HCEC 1CT (cell line): ENCODE results near the gene SHC1.
A peak's percentile ranks its signal among the peaks of the same experiment; 100 is the strongest.

Experiments used
- DNase-seq: peaks from one replicate; pipeline ENCODE4 v3.0.0-alpha.2; 2017

The SHC1 gene

DNA sequence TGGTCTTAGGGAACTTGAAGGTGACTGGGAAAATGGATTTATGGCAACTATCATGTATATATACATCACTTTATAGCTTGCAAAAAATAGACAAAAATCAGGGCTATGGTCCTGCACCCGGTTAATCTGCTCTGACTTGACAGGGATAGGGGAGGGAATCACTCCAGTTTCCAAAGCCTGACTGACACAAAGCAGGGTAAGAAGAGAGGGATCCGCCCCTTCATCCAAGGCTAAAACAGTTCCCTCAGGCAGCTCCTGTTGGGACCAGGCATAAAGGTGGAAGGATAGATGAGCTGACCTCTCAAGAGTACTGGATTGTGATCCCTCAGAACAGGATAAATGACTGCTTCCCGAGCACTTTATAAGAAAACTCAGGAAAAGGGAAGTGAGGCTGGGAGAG, 16.0 kb downstream of the SHC1 start:
- no peak for DNase-seq

DNA sequence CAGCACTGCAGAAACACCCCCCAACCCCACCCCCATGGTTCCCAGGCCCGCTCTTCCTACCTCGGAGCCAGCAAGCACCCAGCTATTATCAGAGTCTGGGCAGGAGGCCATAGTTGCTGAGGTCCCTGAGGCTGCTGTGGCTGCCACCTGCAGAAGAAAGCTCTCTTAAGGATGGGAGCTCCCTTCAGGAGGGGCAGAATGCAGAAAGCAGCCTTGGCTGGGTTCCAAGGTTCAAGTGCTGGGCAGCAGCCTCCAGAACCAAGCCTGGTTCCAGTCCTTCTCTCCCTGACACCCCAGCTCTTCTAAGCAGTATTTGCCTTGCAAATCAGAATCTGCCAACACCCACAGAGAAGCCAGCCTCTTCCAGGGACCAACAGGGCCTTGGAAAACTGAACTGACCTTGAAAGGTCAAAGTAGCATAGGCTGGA, 16.9 kb downstream of the SHC1 start:
- no peak for DNase-seq

DNA sequence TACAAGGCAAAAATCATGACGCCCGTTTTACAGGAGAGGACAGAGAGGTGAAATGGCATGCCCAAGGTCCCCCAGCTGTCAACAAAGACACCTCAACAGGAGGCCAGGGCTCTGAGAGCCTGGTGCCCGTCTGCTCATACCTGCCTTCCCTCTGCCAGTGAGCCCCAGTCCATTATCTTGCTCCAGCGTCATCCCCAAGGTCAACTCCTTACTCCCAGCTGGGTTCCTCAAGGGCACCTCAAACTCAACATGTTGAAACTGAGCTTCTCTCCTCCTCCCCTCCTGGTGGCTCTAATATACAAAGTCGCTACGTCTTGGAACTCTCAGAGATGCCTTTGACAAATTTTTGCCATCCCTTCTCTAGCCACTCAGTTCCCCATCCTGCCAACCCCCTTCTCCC, 17.9 kb downstream of the SHC1 start:
- no peak for DNase-seq

DNA sequence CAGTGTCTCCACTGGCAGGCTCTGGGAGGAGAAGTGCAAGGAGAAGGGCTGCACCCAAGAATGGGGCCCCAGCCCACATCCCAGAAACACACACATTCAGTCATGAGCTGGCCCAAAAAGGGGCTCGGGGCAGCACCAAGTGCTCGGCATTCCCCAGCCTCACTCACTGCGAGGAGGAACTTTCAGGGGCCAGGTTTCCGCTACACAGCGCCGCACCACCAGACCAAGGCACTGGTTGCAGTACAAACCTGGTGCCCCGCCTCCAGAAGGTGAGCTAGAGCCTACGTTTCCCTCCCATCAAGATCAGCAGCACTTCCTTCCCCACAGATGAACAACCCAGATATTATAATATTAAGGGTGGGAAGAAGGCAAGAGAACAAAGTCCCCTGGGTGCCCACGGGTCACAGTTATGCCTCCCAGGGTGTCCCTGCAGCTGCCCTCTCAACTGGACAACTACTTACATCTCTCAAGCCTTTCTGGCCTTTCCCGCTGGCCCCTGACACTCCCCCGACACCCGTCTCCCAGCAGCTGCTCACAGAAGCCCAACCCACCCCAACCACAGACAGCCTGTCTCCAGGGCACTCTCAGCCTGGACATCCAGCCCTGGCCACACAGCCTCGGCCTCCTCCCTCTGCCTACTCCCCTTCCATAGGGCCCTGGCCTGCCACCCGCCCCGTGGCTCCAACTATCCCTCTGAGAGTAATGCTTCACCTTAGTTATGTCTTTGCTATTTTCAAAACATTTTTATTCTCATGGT, 18.5 kb downstream of the SHC1 start:
- DNase-seq: no peak

DNA sequence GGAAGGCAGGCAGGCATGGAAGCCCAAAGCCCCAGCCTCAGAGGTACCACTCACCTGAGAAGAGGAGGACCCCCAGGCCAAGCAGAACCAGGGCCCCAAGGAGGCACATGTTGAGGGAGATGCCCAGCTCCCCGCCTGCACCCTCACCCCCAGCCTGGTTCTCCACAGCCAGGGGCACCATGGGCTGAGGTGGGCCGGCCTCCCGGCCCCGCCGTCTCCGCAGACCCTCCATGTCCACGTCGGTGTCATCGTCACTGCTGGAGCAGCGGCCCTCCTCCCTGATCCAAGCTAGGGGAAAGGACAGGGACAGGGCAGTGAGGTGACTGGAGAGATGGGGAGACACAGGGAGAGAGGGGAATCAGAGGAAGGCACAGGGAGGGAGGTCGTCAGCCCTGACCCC, 22.5 kb downstream of the SHC1 start:
- DNase-seq: no peak

DNA sequence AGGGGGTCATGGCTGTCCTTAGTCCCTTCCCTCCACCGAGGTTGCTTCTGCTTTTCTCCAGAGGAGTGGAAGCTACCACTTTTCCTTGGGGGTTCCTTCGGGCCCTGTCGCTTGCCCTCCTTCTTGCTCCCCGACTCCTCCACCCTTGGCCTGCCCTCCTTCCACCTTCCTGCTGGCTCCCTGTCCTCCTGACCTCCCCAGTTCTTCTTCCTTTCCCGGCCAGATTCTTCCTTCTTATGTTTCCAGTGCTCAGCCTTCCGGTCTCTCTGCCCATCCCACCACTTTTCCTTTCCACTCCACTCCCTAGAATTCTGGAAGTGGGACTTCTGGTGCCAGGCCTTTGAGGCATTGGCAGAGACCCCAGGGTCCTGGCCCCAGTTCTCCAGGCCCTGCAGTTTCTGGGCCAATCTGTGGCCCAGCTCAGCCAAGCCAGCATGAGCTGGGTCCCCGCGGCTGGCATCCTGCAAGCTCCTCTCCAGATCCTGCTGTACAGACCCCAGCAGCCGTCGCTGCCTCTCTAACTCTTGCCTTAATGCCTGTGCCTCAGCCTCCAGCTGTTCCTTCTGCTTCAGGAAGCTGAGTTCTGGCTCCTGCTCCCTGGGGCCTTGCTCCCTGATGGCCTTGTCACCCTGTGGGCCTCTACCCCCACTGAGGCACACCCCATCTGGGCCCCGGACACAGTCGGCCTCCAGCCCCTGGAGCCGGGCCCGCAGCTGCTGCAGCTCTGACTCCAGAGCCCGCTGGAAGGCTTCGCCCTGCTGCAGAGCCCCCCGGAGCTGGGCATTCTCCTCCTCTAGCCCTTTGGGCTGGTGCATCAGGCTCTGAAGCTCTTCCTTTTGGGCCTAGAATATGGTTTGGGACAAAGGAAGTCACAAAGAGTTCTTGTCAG, 24.3 kb downstream of the SHC1 start:
- no peak for DNase-seq

DNA sequence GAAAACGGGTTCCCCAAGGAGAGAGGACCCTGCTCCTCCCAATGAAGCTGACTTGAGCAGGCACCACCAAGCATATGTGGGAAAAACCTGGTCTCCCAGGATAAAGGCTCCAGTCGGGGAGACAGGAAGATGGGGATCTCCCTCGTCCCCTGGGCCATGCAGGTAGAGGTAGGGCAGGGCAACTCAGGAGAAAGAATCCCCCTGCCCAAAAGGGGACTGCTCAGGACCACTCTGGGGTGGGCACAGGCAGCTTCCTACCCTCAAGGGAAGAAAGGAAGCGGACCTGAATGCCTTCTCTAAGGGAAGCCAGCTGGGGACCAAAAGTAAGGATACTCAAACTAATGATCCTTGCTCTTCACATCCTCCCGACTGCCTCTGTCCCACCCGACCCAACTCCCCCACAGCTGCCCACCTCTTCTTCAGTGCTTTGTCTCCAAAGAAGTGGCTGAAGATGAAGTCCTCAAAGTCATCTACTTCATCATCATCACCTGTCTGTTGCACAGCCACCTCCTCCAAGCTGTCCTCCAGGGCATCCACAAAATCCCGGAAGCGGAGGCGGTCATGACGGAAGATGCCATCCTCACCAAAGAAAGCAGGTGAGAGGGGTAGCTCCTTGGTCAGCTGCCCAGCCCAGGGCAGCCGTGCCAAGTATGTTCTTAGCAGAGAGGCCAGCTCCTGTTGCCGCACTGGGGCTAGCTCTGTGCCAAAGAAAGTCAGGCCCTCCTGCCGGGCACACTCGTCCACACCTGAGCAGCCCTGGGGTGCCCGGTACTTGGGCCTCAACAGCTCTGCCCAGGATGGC, 25.2 kb downstream of the SHC1 start:
- no peak for DNase-seq

DNA sequence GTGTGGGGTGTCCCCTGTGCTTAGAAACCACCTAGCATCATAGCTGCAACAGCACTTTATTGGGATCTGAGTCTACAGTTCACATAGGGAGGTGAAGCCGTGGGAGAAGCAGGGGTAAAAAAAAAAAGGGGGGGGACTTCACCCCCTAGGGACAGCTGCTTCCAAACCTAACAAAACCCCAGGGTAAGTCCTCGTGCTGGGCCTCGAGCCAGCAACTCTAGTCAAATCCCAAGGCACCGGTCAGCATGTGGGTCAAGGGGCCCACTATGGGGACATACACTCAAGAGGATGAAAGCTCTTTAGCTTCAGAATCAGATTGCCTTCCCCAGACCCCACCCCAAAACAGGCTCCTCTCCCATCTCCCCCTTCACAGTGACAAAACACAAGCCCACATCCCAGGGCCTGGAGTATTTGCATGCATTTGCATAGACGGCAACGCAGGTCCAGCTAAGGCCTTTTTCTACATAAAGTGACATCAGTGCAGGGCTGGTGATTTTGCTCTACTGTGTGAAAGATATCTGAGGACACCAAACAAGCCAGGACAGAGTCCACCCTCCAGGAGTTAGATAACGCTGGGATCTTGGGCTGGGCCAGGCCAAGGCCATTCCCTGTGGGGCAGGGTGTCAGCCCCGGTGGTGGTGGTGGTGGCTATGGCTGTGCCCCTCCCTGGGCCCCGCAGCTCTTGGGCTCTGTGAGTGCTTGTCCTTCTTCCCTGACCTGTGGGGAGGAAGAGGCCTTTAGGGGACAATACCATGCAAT, 26.0 kb downstream of the SHC1 start:
- no peak for DNase-seq

DNA sequence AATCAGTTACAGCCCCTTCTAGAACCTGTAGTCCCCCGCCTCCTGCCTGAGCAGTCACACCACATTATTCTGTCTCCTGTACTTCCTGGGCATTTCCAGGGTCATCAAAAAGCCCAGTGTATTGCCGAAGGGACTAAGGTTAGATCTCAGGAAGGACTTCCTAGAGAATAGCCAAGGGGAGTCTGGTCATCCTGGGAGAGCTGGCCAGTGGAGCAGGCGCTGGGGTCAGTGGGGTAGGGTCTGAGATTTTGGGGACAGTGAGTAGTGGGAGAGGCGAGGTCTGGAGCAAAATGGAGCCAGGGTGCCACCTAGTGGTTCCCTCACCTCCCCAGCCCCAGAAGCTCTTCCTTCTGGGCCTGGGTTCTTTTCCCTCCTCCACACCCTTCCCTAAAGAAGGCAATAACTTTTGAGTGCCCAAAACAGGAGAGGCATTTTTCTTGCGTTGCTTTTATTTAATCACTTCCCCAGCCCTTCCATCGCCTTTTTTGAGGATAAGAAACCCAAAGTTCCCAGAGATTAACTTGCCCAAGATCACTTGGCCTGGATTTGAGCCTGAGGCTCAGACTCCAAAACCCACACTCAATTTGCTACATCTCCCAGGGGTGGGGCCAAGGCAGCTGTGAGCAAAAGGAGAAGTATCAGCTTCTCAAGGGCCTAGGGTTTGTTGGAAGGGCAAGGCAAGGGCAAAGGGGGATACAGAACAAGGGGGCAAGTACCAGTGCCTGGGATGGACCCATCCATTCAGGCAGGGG, 26.7 kb downstream of the SHC1 start:
- DNase-seq: peak; percentile 22

DNA sequence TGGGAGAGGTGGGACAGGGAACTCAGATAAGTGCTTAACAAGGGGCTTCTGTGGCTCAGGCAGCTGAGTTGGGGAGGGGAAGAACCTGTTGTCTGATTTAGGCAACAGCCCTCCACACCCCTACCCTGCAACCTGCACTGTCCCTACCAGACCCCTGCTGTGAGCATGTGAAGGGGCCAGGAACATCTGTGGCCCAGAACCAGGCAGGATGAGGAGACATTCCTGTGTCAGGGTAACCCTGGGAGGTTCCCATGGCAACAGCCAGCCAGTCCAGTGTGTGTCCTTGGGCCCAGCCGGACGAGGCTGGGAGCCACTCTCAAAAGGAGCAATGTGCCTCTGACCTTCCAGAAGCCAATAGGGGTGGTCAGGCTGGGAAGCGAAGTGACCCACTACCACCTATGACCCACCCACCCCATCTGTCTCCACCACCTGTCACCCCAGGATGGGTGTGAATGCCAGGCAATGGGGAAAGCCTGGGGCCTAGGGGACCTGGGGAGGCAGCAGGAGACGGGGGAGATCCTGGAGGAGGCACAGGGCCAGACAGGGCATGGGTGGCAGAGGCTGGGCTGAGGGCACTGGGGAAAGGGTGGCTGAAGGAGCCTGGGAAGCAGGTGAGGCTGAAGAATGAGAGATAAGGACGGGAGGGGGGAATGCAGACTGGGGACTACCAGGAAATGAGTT, 29.1 kb downstream of the SHC1 start:
- no peak for DNase-seq

DNA sequence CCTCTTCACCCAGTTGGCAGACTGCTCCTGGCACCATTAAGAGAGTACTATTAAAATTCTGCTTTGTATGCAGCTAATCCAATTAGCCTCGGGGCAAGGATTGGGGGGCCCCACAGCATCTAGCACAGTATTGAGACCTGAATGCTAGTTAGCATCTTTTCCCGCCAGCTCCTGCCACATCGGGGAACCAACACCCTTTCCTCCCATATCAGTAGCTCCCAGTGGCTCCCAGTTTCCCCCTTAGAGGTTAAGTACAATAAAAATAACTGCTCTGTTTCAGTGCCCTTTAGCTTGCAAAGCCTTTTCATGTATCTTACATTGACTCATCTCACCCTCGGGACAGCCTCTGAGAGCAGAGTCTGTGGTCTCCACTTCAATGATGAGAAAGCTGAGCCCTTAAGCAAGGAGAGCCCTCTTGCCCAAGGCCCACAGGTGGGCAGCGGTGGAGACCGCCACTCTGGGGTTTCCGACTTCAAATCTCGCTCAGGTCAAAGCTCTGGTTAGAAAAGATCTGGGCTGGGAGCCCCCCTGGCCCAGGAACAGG, 29.8 kb downstream of the SHC1 start:
- no peak for DNase-seq

DNA sequence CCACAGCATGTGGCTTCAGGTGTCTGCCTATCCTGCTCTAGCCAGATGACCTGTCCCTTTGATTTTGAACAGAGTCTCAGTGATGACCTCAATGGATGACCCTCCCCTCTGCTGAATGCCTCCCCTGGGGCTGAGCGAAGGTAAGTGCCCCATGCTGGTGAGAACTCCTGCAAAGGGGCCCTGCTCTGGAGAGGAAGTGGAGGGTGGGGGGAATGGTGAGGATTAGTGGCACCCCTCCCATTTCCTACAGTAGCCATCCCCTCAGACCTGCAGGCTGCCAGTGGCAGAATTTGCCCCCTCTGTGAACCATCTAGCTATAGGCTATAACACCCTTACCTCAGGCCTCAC, 30.4 kb downstream of the SHC1 start:
- no peak for DNase-seq

DNA sequence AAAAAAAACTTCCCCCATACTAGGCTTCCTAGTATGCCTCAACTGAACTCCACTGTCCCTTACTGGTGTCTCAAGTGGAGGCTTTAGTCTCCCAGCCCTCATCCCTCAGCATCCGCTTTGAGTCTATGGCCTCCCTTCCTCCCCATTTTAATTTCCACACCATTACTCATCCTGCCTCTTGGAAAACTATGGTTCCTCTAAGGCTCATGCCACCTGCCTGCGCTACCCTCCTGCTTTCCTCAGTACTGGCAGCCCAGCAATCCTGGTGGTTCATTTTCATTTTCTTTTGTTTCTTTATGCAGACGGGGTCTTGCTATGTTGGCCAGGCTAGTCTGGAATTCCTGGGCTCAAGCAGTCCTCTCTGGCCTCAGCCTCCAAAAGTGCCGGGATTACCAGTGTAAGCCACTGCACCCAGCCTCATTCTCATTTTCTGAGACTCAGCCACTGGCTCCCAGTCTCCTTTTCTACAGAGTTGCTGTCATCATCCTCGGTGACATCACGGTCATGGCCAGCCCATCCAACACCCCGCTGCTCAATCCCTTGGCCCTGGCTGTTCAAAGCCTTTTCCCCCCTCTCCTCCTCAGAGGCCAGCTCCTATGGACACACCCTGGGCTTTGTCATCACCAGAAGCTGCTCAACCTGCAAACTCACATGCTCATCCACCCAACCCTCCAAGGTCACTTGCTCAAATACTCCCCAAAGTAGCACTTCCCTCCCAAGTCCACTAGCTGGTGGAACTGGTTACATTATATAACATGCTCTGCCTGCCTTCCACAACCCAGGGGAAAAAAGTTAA, 31.7 kb downstream of the SHC1 start:
- no peak for DNase-seq

DNA sequence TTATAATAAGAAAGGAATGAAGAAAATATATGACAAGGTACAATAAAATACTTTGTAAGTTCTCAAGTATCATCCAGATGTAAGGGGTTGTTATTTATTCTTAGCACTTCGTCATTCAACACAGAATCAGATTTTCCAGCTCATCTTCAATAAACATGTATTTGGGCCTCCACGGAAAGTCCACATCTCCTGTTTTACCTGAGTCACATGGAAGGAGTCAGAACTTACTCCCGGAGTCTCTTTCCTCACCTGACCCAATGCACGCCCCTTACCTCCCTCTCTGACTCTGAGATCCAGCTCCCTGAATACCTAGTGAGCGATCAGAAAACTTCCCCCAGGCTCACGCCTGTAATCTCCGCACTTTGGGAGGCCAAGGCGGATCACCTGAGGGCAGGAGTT, 32.6 kb downstream of the SHC1 start:
- DNase-seq: no peak

DNA sequence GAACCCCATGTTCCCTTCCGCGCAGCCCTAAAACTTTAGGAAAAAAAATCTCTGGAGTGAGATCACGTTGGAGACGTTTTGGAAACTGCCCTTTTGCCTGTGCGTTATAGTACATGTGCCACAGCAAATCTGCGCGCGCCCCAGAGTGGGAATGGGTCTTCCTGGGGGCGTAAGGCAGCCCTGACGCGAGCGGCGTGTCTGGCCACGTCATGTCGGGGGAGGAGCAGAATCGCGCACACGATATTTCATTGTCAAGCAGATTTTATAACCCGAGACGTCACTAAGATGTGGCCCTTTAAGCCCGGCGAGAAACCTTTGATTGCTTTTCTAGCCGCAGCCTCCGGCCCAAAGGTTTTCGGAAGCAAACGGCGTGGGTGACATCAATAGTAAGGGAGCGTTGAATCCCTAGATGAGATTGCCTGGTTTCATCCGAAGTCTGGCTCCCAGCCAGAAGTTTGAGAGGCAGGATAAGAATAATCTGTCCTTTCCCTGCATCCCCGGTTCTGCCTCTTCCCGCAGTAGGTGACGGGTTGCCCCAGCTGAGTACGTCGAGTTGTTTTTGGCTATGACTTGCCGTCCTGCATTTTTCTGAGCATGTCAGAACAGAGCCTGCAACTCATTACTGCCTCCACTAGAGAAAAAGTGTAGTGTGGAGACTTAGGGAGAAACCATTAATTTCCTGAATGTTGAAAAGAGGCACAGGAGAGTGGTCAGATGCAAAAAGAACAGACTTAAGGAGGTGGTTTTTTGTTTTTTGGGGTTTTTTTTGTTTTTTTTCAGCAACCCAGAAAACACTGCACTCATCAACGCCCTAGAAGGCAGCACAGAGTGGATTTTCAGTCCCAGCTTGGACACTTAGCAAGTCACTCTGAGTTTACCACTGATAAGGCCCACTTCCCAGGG, 33.2 kb downstream of the SHC1 start:
- DNase-seq: peak; percentile 95

DNA sequence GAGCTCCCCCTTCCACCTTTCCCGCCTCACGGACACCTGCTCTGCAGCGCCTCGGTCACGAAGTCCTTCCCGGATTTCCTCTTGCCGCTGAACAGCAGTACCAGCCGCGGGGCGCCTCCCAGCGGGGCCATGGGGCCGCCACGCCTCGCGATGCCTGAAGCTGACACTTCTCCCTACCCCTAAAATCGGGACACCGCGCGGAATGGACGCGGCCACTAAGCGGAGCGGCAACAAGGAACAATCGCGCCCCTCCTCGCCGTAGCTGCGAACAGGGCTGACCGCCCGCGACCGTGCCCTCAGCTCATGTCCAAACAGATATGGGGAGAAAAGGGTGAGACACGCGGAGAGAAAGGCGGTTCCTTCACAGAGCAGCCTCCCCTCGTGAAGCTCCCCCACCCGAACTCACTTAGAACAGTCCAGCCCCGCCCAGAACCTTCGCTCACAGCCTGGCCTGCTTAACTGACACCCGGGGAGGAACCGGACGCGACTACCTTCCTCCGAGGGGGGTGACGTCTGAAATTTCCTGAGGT, 33.9 kb downstream of the SHC1 start, which contains the start of gene PMVK:
Gene PMVK (minus strand): TSS at position 165 of the 530 bp plus-strand sequence. CDS start 34 bp downstream, at position 131.
- DNase-seq: peak; percentile 94

DNA sequence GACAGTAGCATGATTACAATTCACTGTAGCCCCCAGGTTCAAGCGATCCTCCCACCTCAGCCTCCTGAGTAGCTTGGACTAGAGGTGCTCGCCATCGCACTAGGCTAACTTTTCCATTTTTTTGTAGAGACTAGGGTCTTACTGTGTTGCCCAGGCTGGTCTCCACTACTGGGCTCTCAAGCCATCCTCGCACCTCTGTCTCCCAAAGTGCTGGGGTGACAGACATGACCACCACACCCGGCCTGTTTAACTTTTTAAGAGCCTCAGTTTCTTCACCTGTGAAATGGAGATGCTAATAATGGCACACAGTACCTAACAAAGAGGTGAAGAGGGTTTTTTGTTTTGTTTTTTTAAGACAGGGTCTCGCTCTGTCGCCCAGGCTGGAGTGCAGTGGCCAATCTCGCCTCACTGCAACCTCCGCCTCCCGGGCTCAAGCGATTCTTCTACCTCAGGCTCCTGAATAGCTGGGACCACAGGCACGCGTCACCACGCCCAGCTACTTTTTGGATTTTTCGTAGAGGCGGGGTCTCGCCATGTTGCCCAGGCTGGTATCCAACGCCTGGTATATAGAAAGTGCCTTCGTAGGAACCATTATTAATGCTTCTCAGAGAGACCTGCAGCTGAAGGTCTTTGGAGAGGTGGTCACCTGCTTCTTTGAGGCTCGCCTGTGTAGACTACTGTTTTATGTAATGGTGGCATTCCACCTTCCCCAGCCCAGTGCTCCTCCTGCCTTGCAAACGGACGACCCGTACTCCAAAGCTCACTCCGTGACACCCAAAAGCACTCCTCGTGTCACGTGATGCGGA, 34.6 kb downstream of the SHC1 start:
- no peak for DNase-seq
